Pancreas (tissue), 10 donors: ENCODE results near the gene FEN1. TPM values are rescaled to one million over a fixed set of nuclear protein-coding genes. Genes with fewer than 3 reads are reported as not detected.
A peak's percentile ranks its signal among the peaks of the same experiment; 100 is the strongest.

Source experiments
- ATAC-seq, 4 donors: fragments of 200-7000 bp; cut with Tn5 transposase; one replicate each; pipeline versions ENCODE4 v1.8.0 to v1.9.1; 2020; ENCODE audit warnings: mild to moderate bottlenecking in 4 of 4, moderate library complexity in 4 of 4
- DNase-seq, 6 donors: peaks; one replicate each; pipeline ENCODE4 v3.0.0-alpha.2; 2020
- FAIRE-seq: peaks from 2 replicates; lab custom pipeline; 2012; peaks lifted over from hg19 to GRCh38; lab: Jason Lieb, UNC
- H3K27ac ChIP-seq, 4 donors: fragments of 200-600 bp; sonication (generic); 1 replicate in 3 of 4; 2 replicates in 1 of 4; pipeline versions ENCODE4 v1.5.0 to v1.8.0; 2020
- H3K27me3 ChIP-seq, 4 donors: fragments of 200-600 bp; one replicate each; pipeline ENCODE4 v1.8.0; 2021
- H3K36me3 ChIP-seq, 3 donors: fragments of 200-600 bp; sonication (generic) in 1 of 3; one replicate each; pipeline versions ENCODE4 v1.5.0 to v1.8.0; 2020 to 2021
- H3K4me1 ChIP-seq, 3 donors: fragments of 200-600 bp; one replicate each; pipeline ENCODE4 v1.8.0; 2021
- H3K4me3 ChIP-seq, 4 donors: fragments of 200-600 bp; sonication (generic) in 2 of 4; one replicate each; pipeline versions ENCODE4 v1.5.0 to v1.8.0; 2020 to 2021
- H3K9me3 ChIP-seq, 4 donors: fragments of 200-600 bp; one replicate each; pipeline ENCODE4 v1.8.0; 2021
- CTCF ChIP-seq, 4 donors: fragments of 200-600 bp; sonication (generic) in 3 of 4; IDR thresholded peaks; one replicate each; pipeline versions ENCODE4 v1.5.0 to v1.8.0; 2021; ENCODE audit warnings: antibody characterized with exemption in 4 of 4
- WGBS, 2 donors: extraction: QIAGEN DNeasy Blood & Tissue Kit; methylation state at CpG; one replicate each; pipeline ENCODE4 v1.1.7; 2013; 5-methylcytosine and 5-hydroxymethylcytosine counted together
- intact Hi-C, 3 donors: fragments of 100-400 bp; cut with DNase I; formaldehyde crosslinking; loops; one replicate each; pipeline versions ENCODE4 v1.11.1 to v1.14.2; 2022
- polyA plus RNA-seq, 2 donors: library from polyadenylated mRNA; stranded (reverse); fragments of 200-250 nt; gene quantifications; one replicate each; pipeline ENCODE4 v1.2.3, GENCODE V29; 2013
- total RNA-seq, 6 donors: library from RNA; stranded (reverse); fragmentation: NEBNext Ultra II Directional in 4 of 6; extraction: Animal tissue kit (Norgen Biotek cat#: 25700) in 4 of 6; gene quantifications; one replicate each; pipeline versions ENCODE4 v1.2.1 to v1.2.4, GENCODE V29; 2021 to 2023
- donor health status: healthy with polysubstance abuse.
- donor health status: DM: no; HTN: no; CAD: no; lungs with moderate emphysema.
- donor health status: DM: no; HTN: no; CAD: no.
- donor health status: control.
- donor health status: control.
- donor health status: Bipolar disorder and iron deficiency.
- donor health status: DM: yes; HTN: yes; CAD: no.
- donor health status: DM: no; HTN: no; CAD: no.
- donor health status: DM: no; HTN: no; CAD: no.
- donor health status: DM: yes; HTN: yes; CAD: no.

Gene FEN1
- total and polyA plus RNA-seq, 8 donors, result 2.3 to 7.3 (median 4.7) TPM

- DNase-seq, result no peak
- Histone ChIP-seq H3K36me3 (no peaks in the 10 kb centered on the region), H3K9me3 (no peaks in the 10 kb centered on the region), H3K4me3 (peak overlapping the region; percentile 63 to 82 (median 70)), H3K27me3 (no peaks in the 10 kb centered on the region), H3K27ac (peak overlapping the region; percentile 68 to 97 (median 83)), H3K4me1 (peaks cover 27 to 43% (median 37%) of the 10 kb centered on the region in 3 donors)
- no peak for TF ChIP-seq CTCF (IDR thresholded peaks at IDR 0.05)
- intact Hi-C loops, result no loop called here
- FAIRE-seq, result no peak
- 11% methylated on average over 17 of the region's 17 CpGs for WGBS, 2 donors
- no peak for ATAC-seq
Observed at GRCh38 chr11:61752925-61753521, 39.7 kb upstream of the FEN1 start.

- no peaks in the 10 kb centered on the region for H3K27me3 ChIP-seq
- H3K36me3 ChIP-seq, result no peaks in the 10 kb centered on the region
- WGBS, 2 donors, result 44 to 54% methylated on average over 5 of the region's 5 CpGs
- no peaks in the 10 kb centered on the region for H3K9me3 ChIP-seq
- no peak for DNase-seq
- intact Hi-C loops, result no loop called here
- ATAC-seq, result no peak
- peaks cover 31 to 45% (median 38%) of the 10 kb centered on the region in 3 donors for H3K4me1 ChIP-seq
- peak overlapping the region; percentile 63 to 82 (median 70) for H3K4me3 ChIP-seq
- H3K27ac ChIP-seq, result peak overlapping the region; percentile 92 to 97 (median 96)
- FAIRE-seq, result no peak
- no peak for TF ChIP-seq CTCF (IDR thresholded peaks at IDR 0.05)
Observed at GRCh38 chr11:61753672-61754071, 39.0 kb upstream of the FEN1 start.

- H3K27ac ChIP-seq, result peak overlapping the region; percentile 92 to 97 (median 96)
- H3K4me3 ChIP-seq, result peak overlapping the region in 2 of 4 donors; percentile 72 to 82
- intact Hi-C loops, result no loop called here
- 51 to 52% methylated on average over 28 to 31 of the region's 31 CpGs for WGBS, 2 donors
- H3K9me3 ChIP-seq, result no peaks in the 10 kb centered on the region
- H3K4me1 ChIP-seq, result peaks cover 31 to 45% (median 38%) of the 10 kb centered on the region in 3 donors
- H3K36me3 ChIP-seq, result no peaks in the 10 kb centered on the region
- H3K27me3 ChIP-seq, result no peaks in the 10 kb centered on the region
- TF ChIP-seq CTCF (IDR thresholded peaks at IDR 0.05), result no peak
- DNase-seq (no peak), FAIRE-seq (no peak), ATAC-seq (peak in 2 of 4 donors; percentile 4 to 21)
Observed at GRCh38 chr11:61754534-61755482, 37.9 kb upstream of the FEN1 start.

GRCh38 chr11:61756147-61756451 is 36.6 kb upstream of the FEN1 start:
- peaks cover 31 to 45% (median 38%) of the 10 kb centered on the region in 3 donors for H3K4me1 ChIP-seq
- FAIRE-seq, result no peak
- ATAC-seq, result no peak
- no peaks in the 10 kb centered on the region for H3K9me3 ChIP-seq
- H3K36me3 ChIP-seq, result no peaks in the 10 kb centered on the region
- TF ChIP-seq CTCF (IDR thresholded peaks at IDR 0.05), result no peak
- DNase-seq, result no peak
- intact Hi-C loops, result no loop called here
- WGBS, 2 donors, result 49 to 55% methylated on average over 3 to 4 of the region's 4 CpGs
- peak overlapping the region; percentile 92 to 97 (median 96) for H3K27ac ChIP-seq
- H3K4me3 ChIP-seq, result peak overlapping the region in 2 of 4 donors; percentile 72 to 82
- H3K27me3 ChIP-seq, result no peaks in the 10 kb centered on the region
